Hematopoietic multipotent progenitor cell treated with erythropoietin and hydrocortisone succinate and interleukin-3 and kit ligand, for 6 days (in vitro differentiated cells): Measurements from ENCODE around the gene SYCP2.
"Not testable (repeated sequence)": the region's sequence is repeated elsewhere in the genome, so short reads cannot be mapped to it uniquely, and the experiment has no call there.

Experiments
- DNase-seq: peaks from one replicate; pipeline ENCODE4 v3.0.0-alpha.2; 2015

Gene SYCP2

GRCh38 chr20:59902470-59902869 lies 31.0 kb downstream of the SYCP2 start:
- no peak for DNase-seq

GRCh38 chr20:59895908-59896307 lies 37.5 kb downstream of the SYCP2 start:
- DNase-seq = no peak

- no peak for DNase-seq
Observed at GRCh38 chr20:59891581-59891980, 41.9 kb downstream of the SYCP2 start.

GRCh38 chr20:59890035-59890434 lies 43.4 kb downstream of the SYCP2 start:
- DNase-seq = not testable (repeated sequence)

- no peak for DNase-seq
Observed at GRCh38 chr20:59888050-59888449, 45.4 kb downstream of the SYCP2 start.

- DNase-seq = no peak
Observed at GRCh38 chr20:59884494-59884893, 48.9 kb downstream of the SYCP2 start.

GRCh38 chr20:59880198-59880597 lies 53.2 kb downstream of the SYCP2 start:
- no peak for DNase-seq

- peak; percentile 5 for DNase-seq
Observed at GRCh38 chr20:59873409-59873808, 60.0 kb downstream of the SYCP2 start.

GRCh38 chr20:59871096-59871495 lies 62.3 kb downstream of the SYCP2 start:
- peak; percentile 15 for DNase-seq

- DNase-seq = no peak
Observed at GRCh38 chr20:59866338-59866737, 67.1 kb downstream of the SYCP2 start.

- no peak for DNase-seq
Observed at GRCh38 chr20:59864726-59865125, 68.7 kb downstream of the SYCP2 start.

GRCh38 chr20:59863058-59863457 lies 70.4 kb downstream of the SYCP2 start:
- DNase-seq = no peak

GRCh38 chr20:59861401-59861800 lies 72.0 kb downstream of the SYCP2 start:
- DNase-seq = no peak

GRCh38 chr20:59858425-59858824 lies 75.0 kb downstream of the SYCP2 start:
- DNase-seq = no peak

GRCh38 chr20:59857966-59858365 lies 75.5 kb downstream of the SYCP2 start:
- DNase-seq = no peak

GRCh38 chr20:59856941-59857340 lies 76.5 kb downstream of the SYCP2 start:
- peak; percentile 64 for DNase-seq

- DNase-seq = not testable (repeated sequence)
Observed at GRCh38 chr20:59856526-59856925, 76.9 kb downstream of the SYCP2 start.

- DNase-seq = peak; percentile 71
Observed at GRCh38 chr20:59850018-59850641, 83.3 kb downstream of the SYCP2 start.

- no peak for DNase-seq
Observed at GRCh38 chr20:59848182-59848581, 85.3 kb downstream of the SYCP2 start.

GRCh38 chr20:59845472-59845871 lies 88.0 kb downstream of the SYCP2 start:
- no peak for DNase-seq

- DNase-seq = no peak
Observed at GRCh38 chr20:59839400-59839799, 94.0 kb downstream of the SYCP2 start.

GRCh38 chr20:59837623-59838394 lies 95.6 kb downstream of the SYCP2 start:
- no peak for DNase-seq

- no peak for DNase-seq
Observed at GRCh38 chr20:59836767-59837166, 96.7 kb downstream of the SYCP2 start.
